K562 (cell line): ENCODE measurements around the gene ST14. TPM values are rescaled to one million over a fixed set of nuclear protein-coding genes. Genes with fewer than 3 reads are reported as not detected.

Experiments
- ATAC-seq: fragments of 200-7000 bp; cut with Tn5 transposase; 3 replicates; pipeline ENCODE4 v1.9.1; 2020; ENCODE audit warnings: moderate library complexity
- BruUV-seq: library from RNA; stranded (reverse); fragments of 400-500 nt; replicated peaks from 2 replicates; lab custom pipeline; 2021; lab: Mats Ljungman, UMichigan
- CTCF ChIA-PET: fragments of 300-600 bp; formaldehyde crosslinking; extraction: SDS; loops from one replicate; lab custom pipeline; 2021; ENCODE audit warnings: low intra/inter-chr PET ratio; lab: Yijun Ruan, JAX
- POLR2A ChIA-PET: fragments of 300-600, 350-650 bp; sonication (Branson Sonifier 250); formaldehyde crosslinking; extraction: SDS; loops from one replicate; lab custom pipeline; 2021; ENCODE audit warnings: antibody characterized with exemption, inconsistent platforms; lab: Yijun Ruan, JAX
- DNase-seq, 4 experiments: peaks; one replicate each; pipeline versions ENCODE4 v3.0.0 to v3.0.0-alpha.2; 2011 to 2018; ENCODE audit warnings: low spot score in 3 of 4, mixed read lengths in 3 of 4; ENCODE audit errors: extremely low read depth in 1 of 4
- FAIRE-seq: peaks from 2 replicates; lab custom pipeline; 2011; peaks lifted over from hg19 to GRCh38; lab: Jason Lieb, UNC
- H2AFZ ChIP-seq: 2 replicates; pipeline ENCODE4 v1.6.0; 2011; ENCODE audit warnings: low read depth, low read length, control low read depth, inconsistent platforms
- H3K27ac ChIP-seq: fragments of 200-600 bp; 3 replicates; pipeline ENCODE4 v1.8.0; 2011; ENCODE audit warnings: low read depth, mild to moderate bottlenecking, control low read depth, inconsistent platforms, low read length, moderate library complexity, mixed read lengths; ENCODE audit errors: extremely low read depth
- H3K27me3 ChIP-seq, 2 experiments: fragments of 300-600 bp in 1 of 2; 2 replicates in 1 of 2; 3 replicates in 1 of 2; pipeline versions ENCODE4 v1.6.0 to v1.8.0; 2011; ENCODE audit warnings: inconsistent platforms in 2 of 2, low read length in 2 of 2, mild to moderate bottlenecking in 1 of 2, mixed read lengths in 1 of 2, moderate library complexity in 1 of 2; ENCODE audit not compliant: control insufficient read depth in 2 of 2, insufficient read depth in 2 of 2
- H3K36me3 ChIP-seq: fragments of 300-600 bp; 3 replicates; pipeline ENCODE4 v1.8.0; 2011; ENCODE audit warnings: mild to moderate bottlenecking, low read length, inconsistent platforms; ENCODE audit not compliant: control insufficient read depth, insufficient read depth
- H3K4me1 ChIP-seq, 2 experiments: fragments of 200-600 bp in 1 of 2; replicated peaks in 1 of 2; 2 replicates in 1 of 2; 3 replicates in 1 of 2; pipeline versions ENCODE4 v1.5.1 to v1.8.0; 2011; ENCODE audit warnings: inconsistent platforms in 2 of 2, low read length in 2 of 2, mild to moderate bottlenecking in 1 of 2, mixed read lengths in 1 of 2, moderate library complexity in 1 of 2; ENCODE audit not compliant: control insufficient read depth in 2 of 2, insufficient read depth in 2 of 2
- H3K4me2 ChIP-seq: 2 replicates; pipeline ENCODE4 v1.6.1; 2011; ENCODE audit warnings: low read length, control low read depth, inconsistent platforms, mixed read lengths; ENCODE audit not compliant: insufficient read depth
- H3K4me3 ChIP-seq: fragments of 200-600 bp; sonication (generic), shearing (Covaris generic); 2 replicates; pipeline ENCODE4 v1.5.1; 2016; ENCODE audit warnings: control low read depth, inconsistent platforms
- H3K79me2 ChIP-seq: fragments of 200-600 bp; 3 replicates; pipeline ENCODE4 v1.8.0; 2011; ENCODE audit warnings: low read length, inconsistent platforms; ENCODE audit not compliant: control insufficient read depth, insufficient read depth
- H3K9ac ChIP-seq, 2 experiments: 2 replicates each; pipeline versions ENCODE4 v1.6.0 to v1.6.1; 2011; ENCODE audit warnings: low read depth in 2 of 2, low read length in 2 of 2, control low read depth in 1 of 2, inconsistent platforms in 1 of 2, mild to moderate bottlenecking in 1 of 2, mixed read lengths in 1 of 2; ENCODE audit not compliant: insufficient read depth in 1 of 2
- H3K9me1 ChIP-seq: one replicate; pipeline ENCODE4 v1.6.0; 2011; ENCODE audit warnings: inconsistent platforms, mild to moderate bottlenecking, low read length, moderate library complexity; ENCODE audit not compliant: control insufficient read depth, insufficient read depth
- H3K9me3 ChIP-seq: replicated peaks from 2 replicates; pipeline ENCODE4 v1.5.1; 2011; ENCODE audit warnings: low read depth, low read length, inconsistent platforms; ENCODE audit not compliant: control insufficient read depth, insufficient read depth
- H4K20me1 ChIP-seq: replicated peaks from 2 replicates; pipeline ENCODE4 v1.6.1; 2011; ENCODE audit warnings: low read length, inconsistent platforms, mixed read lengths; ENCODE audit not compliant: control insufficient read depth, insufficient read depth
- BRD9 ChIP-seq: fragments of 450-650 bp; IDR thresholded peaks from 2 replicates; pipeline ENCODE4 v1.6.1; 2018; ENCODE audit warnings: low read depth; ENCODE audit not compliant: partially characterized antibody
- POLR2G ChIP-seq: fragments of 200-400 bp; formaldehyde crosslinking; IDR thresholded peaks from 2 replicates; pipeline ENCODE4 v1.6.1; 2017; ENCODE audit warnings: low read depth, mild to moderate bottlenecking, antibody characterized with exemption, low read length, moderate library complexity
- ZFP1 ChIP-seq: fragments of 450-650 bp; formaldehyde crosslinking; IDR thresholded peaks from 2 replicates; pipeline ENCODE4 v1.4.0; 2020; ENCODE audit warnings: mild to moderate bottlenecking, mixed read lengths
- ZNF316 ChIP-seq: fragments of 450-650 bp; IDR thresholded peaks from 2 replicates; pipeline ENCODE4 v1.6.1; 2016
- WGBS: fragments of 100-300 bp; shearing (Covaris generic); methylation state at CpG from one replicate; pipeline ENCODE4 v1.1.6; 2016; ENCODE audit warnings: low coverage, mixed read lengths; ENCODE audit not compliant: insufficient coverage; ENCODE audit errors: missing lambda C conversion rate; 5-methylcytosine and 5-hydroxymethylcytosine counted together
- in situ Hi-C: fragments of 300-500 bp; cut with MboI; formaldehyde crosslinking; loops from 4 replicates; pipeline ENCODE4 v1.15.0; 2018; ENCODE audit warnings: inconsistent platforms, mixed read lengths
- intact Hi-C: fragments of 100-400 bp; cut with micrococcal nuclease; formaldehyde crosslinking; loops from 2 replicates; pipeline ENCODE4 v1.14.2; 2022
- polyA plus RNA-seq, 8 experiments: library from polyadenylated mRNA; depleted of rRNA in 4 of 8; stranded (reverse) in 5 of 8; unstranded in 3 of 8; fragments of >200 nt; fragmentation: Nextera tagmentation in 2 of 8; fragmentation: Illumina TruSeq in 1 of 8; extraction: Ambion mirVana in 2 of 8; extraction: Trizol in 1 of 8; gene quantifications; 2 replicates each; pipeline versions ENCODE4 v1.2.1 to v1.2.3, GENCODE V29; 2011 to 2014; ENCODE audit warnings: inconsistent platforms in 1 of 8, missing spikeins in 1 of 8
- total RNA-seq, 7 experiments: library from RNA; depleted of rRNA in 6 of 7; stranded (reverse); fragments of >200 nt in 6 of 7; fragmentation: Illumina TruSeq in 2 of 7; extraction: Trizol in 2 of 7; gene quantifications; 2 replicates each; pipeline versions ENCODE4 v1.2.1 to v1.2.3, GENCODE V29; 2011 to 2021; ENCODE audit warnings: low replicate concordance in 1 of 7
- TF ChIP-seq, protein P1 (sequence below): fragments of 450-650 bp; IDR thresholded peaks from 2 replicates; pipeline ENCODE4 v1.6.1; 2016
- TF ChIP-seq, protein P2 (sequence below), 2 experiments: fragments of 450-650 bp in 1 of 2; sonication (generic) in 1 of 2; formaldehyde crosslinking in 1 of 2; IDR thresholded peaks in 1 of 2; conservative IDR thresholded peaks in 1 of 2; 2 replicates each; pipeline versions ENCODE4 v1.6.1 to v1.8.1; 2016 to 2023; ENCODE audit warnings: mild to moderate bottlenecking in 2 of 2, moderate library complexity in 2 of 2, inconsistent platforms in 1 of 2, missing genetic modification reagents in 1 of 2
- TF ChIP-seq, protein P3 (sequence below): IDR thresholded peaks from 2 replicates; pipeline ENCODE4 v1.6.1; 2014; ENCODE audit warnings: antibody characterized with exemption

ST14 gene
- total and polyA plus RNA-seq, 9 of the 15 experiments (the other 6 are each of a cell fraction or from before 2014, with no cell fraction given) = 0.08 to 0.20 TPM; not detected in 7

DNA sequence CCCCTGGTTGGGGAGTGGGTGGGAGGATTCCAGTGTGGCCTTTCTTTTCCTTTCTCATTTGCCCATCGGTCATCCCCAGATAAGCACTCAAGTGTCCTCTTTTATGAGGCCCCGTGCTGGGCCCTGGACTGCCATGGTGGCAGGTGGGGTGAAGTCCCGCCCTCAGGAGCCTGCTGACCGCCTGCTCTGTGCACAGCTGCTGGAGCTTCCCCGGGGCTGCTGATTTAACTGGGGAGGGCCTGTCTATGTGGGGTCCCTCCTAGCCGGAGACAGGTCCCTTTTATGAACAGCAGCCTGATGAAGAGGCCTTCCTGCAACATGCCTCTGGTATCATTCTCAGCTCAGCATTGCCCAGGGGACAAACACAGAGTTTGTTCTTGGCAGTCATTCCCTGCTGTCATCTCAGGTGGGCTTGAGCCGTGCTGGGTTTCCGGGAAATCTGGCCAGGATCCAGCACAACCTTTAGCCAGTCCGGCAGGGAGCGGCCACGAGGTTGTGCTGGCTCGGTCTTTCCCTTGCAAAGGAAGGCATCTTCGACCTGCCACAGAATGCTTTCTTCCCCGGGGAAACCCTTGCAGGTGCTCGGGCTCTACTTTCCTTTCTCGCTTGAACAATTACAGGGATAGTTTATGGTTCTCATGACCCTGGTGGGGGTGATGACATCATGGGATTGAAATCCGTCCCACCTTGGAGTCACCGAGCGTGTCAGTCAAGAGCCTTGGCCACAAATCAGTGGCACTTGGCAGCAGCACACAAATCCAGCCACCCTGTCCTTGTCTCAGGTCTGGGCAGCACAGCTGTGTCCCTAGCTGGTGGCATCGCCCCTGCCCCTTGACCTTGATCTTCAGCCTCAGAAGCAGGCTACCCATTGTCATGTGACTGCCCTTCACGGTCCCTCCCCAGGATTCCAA, 20.1 kb downstream of the ST14 start:
- WGBS = 7% methylated on average over 21 of the region's 21 CpGs
- Histone ChIP-seq H3K9ac (peak overlapping the region in 1 of 2 experiments; percentile 26; a peak in 1 of 4 replicates), H3K79me2 (no peaks in the 10 kb centered on the region), H3K27me3 (peaks cover 50 to 73% of the 10 kb centered on the region in 2 experiments), H4K20me1 (peaks cover 4% of the 10 kb centered on the region; the same call in 1 of the 2 replicates), H3K9me3 (no peaks in the 10 kb centered on the region), H3K4me1 (peaks cover 0 to 3% of the 10 kb centered on the region in 2 experiments; a peak in 2 of 5 replicates), H3K36me3 (no peaks in the 10 kb centered on the region), H2AFZ (no peak overlapping the region), H3K4me3 (no peak overlapping the region), H3K27ac (no peak overlapping the region), H3K9me1 (no peaks in the 10 kb centered on the region), H3K4me2 (no peak overlapping the region)
- CTCF ChIA-PET = no interaction called here
- POLR2A ChIA-PET = no interaction called here
- no TSS peak for BruUV-seq
- TF ChIP-seq ZNF316 (no peak), POLR2G (no peak), BRD9 (no peak), ZFP1 (CRISPR knock-in tag) (no peak)
- TF ChIP-seq, protein P1, sequence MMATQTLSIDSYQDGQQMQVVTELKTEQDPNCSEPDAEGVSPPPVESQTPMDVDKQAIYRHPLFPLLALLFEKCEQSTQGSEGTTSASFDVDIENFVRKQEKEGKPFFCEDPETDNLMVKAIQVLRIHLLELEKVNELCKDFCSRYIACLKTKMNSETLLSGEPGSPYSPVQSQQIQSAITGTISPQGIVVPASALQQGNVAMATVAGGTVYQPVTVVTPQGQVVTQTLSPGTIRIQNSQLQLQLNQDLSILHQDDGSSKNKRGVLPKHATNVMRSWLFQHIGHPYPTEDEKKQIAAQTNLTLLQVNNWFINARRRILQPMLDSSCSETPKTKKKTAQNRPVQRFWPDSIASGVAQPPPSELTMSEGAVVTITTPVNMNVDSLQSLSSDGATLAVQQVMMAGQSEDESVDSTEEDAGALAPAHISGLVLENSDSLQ = 0 out of 2 replicates have a peak, but pooled peaks have one; percentile 21
- TF ChIP-seq, protein P2, sequence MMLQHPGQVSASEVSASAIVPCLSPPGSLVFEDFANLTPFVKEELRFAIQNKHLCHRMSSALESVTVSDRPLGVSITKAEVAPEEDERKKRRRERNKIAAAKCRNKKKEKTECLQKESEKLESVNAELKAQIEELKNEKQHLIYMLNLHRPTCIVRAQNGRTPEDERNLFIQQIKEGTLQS (IDR thresholded peaks at IDR 0.05) = peak; percentile 42; the same call in 1 of the 2 replicates
- TF ChIP-seq, protein P2 (CRISPR knock-in tag; conservative IDR thresholded peaks at IDR 0.05) = no peak
- TF ChIP-seq, protein P3, sequence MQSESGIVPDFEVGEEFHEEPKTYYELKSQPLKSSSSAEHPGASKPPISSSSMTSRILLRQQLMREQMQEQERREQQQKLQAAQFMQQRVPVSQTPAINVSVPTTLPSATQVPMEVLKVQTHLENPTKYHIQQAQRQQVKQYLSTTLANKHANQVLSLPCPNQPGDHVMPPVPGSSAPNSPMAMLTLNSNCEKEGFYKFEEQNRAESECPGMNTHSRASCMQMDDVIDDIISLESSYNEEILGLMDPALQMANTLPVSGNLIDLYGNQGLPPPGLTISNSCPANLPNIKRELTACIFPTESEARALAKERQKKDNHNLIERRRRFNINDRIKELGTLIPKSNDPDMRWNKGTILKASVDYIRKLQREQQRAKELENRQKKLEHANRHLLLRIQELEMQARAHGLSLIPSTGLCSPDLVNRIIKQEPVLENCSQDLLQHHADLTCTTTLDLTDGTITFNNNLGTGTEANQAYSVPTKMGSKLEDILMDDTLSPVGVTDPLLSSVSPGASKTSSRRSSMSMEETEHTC = no peak
- no peak; the same call in 1 of the 3 replicates for ATAC-seq
- in situ Hi-C loops = no loop called here
- intact Hi-C loops = no loop called here
- DNase-seq = no peak
- no peak for FAIRE-seq
